ENCODE measurements around the gene ERGIC1.
A peak's percentile ranks its signal among the peaks of the same experiment; 100 is the strongest.

The ERGIC1 gene

DNA sequence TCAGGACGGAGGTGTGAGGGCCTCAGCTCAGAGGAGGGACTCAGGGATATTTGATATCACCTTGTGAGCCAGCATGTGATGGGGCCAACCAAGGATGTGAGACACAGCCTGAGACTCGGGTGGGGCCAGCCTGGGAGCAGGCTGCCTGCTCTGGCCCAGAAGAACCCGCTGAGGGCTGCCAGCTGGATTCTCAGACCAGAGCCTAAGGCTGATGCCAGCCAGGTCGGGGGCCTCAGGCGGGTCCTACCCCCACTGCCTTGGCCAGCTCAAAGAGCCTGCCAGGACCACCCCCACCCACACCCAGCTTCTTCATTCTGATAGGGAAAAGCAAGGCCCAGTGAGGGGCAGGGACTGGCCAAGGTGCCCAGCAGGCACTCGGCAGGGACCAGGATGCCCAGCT, 42.8 kb upstream of the ERGIC1 start:
- TF ChIP-seq EZH2phosphoT487 (IDR thresholded peaks at IDR 0.05; ENCODE audit: borderline replicate concordance), result no peak
- TF ChIP-seq, protein P1, sequence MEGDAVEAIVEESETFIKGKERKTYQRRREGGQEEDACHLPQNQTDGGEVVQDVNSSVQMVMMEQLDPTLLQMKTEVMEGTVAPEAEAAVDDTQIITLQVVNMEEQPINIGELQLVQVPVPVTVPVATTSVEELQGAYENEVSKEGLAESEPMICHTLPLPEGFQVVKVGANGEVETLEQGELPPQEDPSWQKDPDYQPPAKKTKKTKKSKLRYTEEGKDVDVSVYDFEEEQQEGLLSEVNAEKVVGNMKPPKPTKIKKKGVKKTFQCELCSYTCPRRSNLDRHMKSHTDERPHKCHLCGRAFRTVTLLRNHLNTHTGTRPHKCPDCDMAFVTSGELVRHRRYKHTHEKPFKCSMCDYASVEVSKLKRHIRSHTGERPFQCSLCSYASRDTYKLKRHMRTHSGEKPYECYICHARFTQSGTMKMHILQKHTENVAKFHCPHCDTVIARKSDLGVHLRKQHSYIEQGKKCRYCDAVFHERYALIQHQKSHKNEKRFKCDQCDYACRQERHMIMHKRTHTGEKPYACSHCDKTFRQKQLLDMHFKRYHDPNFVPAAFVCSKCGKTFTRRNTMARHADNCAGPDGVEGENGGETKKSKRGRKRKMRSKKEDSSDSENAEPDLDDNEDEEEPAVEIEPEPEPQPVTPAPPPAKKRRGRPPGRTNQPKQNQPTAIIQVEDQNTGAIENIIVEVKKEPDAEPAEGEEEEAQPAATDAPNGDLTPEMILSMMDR (conservative IDR thresholded peaks at IDR 0.05; ENCODE audit: low read length), result no peak
- Histone ChIP-seq H3F3A (ENCODE audit: low read depth) (no peaks in the 10 kb centered on the region), H3K27me3 (ENCODE audit: insufficient read depth, low read length, poor library complexity, severe bottlenecking) (no peaks in the 10 kb centered on the region), H3K36me3 (ENCODE audit: insufficient read depth, low read length) (no peaks in the 10 kb centered on the region), H3K4me3 (ENCODE audit: low read length, poor library complexity, severe bottlenecking) (no peak overlapping the region), H3K9me2 (replicated peaks; ENCODE audit: low read depth, low read length) (no peaks in the 10 kb centered on the region), H4K20me1 (ENCODE audit: insufficient read depth, low read length, poor library complexity, severe bottlenecking) (no peaks in the 10 kb centered on the region), H3K79me2 (ENCODE audit: insufficient read depth, low read length) (no peaks in the 10 kb centered on the region), H2AFZ (ENCODE audit: low read length) (no peak overlapping the region), H3K4me1 (ENCODE audit: insufficient read depth, low read length, poor library complexity, severe bottlenecking) (peaks cover 28% of the 10 kb centered on the region), H3K9me3 (ENCODE audit: insufficient read depth, low read depth, low read length) (no peaks in the 10 kb centered on the region), H3K9ac (ENCODE audit: low read depth, low read length, poor library complexity, severe bottlenecking) (no peak overlapping the region), H3K4me2 (ENCODE audit: low read depth, low read length, poor library complexity, severe bottlenecking) (no peak overlapping the region)

DNA sequence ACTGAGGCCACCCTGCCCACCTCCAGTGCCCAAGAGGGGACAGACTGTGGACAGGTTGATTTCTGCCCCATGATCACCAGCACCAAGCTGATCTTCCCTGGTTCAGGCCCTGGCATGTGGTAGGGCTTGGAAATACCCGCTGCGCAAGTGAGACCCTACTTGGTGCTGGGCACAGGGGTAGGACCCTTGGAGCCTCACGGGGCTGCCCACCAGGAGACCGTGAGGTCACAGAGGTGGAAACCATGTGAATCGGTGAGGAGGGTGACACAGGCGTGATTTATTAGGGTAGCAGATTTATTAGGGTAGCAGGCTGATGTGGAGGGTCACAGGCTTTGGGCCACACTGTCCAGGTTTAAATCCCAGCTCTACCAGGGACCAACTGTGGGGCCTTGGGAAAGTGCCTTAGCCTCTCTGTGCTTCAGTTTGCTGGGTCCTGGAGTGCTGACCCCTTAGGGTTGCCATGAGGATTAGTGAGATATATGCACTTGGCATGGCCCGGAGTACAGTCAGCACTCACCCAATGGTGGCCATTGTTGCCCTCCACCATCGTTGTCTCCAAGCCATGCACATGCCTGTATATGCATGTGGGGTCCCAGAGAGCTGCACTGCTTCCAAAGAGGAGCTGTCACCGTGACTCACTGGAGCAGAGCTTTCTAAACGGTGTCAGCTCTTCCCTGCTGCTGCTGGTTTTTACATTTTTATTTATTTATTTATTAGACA, 42.2 kb upstream of the ERGIC1 start:
- no peaks in the 10 kb centered on the region for H3K79me2 ChIP-seq (ENCODE audit: insufficient read depth, low read length)
- no peaks in the 10 kb centered on the region for H3F3A ChIP-seq (ENCODE audit: low read depth)
- H3K4me2 ChIP-seq (ENCODE audit: low read depth, low read length, poor library complexity, severe bottlenecking), result no peak overlapping the region
- no peak overlapping the region for H2AFZ ChIP-seq (ENCODE audit: low read length)
- H3K9me2 ChIP-seq (replicated peaks; ENCODE audit: low read depth, low read length), result no peaks in the 10 kb centered on the region
- H3K27me3 ChIP-seq (ENCODE audit: insufficient read depth, low read length, poor library complexity, severe bottlenecking), result no peaks in the 10 kb centered on the region
- H3K9me3 ChIP-seq (ENCODE audit: insufficient read depth, low read depth, low read length), result no peaks in the 10 kb centered on the region
- H3K4me1 ChIP-seq (ENCODE audit: insufficient read depth, low read length, poor library complexity, severe bottlenecking), result peaks cover 28% of the 10 kb centered on the region
- no peak overlapping the region for H3K4me3 ChIP-seq (ENCODE audit: low read length, poor library complexity, severe bottlenecking)
- no peak overlapping the region for H3K9ac ChIP-seq (ENCODE audit: low read depth, low read length, poor library complexity, severe bottlenecking)
- no peak for TF ChIP-seq EZH2phosphoT487 (IDR thresholded peaks at IDR 0.05; ENCODE audit: borderline replicate concordance)
- TF ChIP-seq, protein P1 (conservative IDR thresholded peaks at IDR 0.05; ENCODE audit: low read length), result no peak
- no peaks in the 10 kb centered on the region for H4K20me1 ChIP-seq (ENCODE audit: insufficient read depth, low read length, poor library complexity, severe bottlenecking)
- no peaks in the 10 kb centered on the region for H3K36me3 ChIP-seq (ENCODE audit: insufficient read depth, low read length)

DNA sequence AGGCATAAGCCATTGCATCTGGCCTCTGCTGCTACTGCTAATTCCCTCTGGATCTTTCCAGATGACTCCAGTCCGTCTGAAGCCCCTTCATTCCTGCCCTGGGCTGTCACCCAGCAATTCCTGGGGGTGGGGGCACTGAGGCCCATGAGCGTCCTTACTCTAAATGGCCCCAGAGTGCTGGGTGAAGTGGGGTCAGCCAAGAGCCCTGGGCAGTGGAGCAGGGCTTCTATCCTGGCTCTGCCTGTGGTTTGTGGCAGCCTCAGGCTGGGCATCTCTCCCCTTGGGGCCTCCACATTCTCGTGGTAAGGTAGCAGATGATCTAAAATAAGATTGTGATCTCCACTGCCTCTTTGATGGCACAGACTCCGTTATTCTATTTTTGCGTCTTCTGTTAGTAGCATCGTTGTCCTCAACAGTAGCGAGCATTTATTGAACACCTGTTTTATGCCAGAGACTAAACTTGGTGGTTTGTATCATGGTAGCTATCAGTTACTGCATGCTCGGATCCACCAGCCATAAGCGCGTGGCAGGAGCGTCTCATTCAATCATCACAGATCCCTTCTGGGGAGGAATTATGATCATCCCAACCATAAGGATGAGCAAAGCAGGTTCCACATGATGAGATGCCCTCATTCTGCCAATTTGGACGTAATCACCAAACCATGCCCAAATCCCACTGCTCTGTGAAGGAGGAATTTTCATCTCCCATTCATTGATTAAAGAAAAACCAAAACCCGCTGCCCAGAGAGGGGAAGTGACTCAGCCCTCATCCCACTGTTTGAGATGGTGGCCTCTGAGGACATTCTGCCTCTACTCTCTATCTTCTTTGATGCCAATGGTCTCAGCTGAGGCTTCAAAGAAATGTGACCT, 41.1 kb upstream of the ERGIC1 start:
- Histone ChIP-seq H3K9ac (ENCODE audit: low read depth, low read length, poor library complexity, severe bottlenecking) (peak overlapping the region; percentile 18), H3F3A (ENCODE audit: low read depth) (no peaks in the 10 kb centered on the region), H3K9me2 (replicated peaks; ENCODE audit: low read depth, low read length) (no peaks in the 10 kb centered on the region), H3K9me3 (ENCODE audit: insufficient read depth, low read depth, low read length) (no peaks in the 10 kb centered on the region), H3K27me3 (ENCODE audit: insufficient read depth, low read length, poor library complexity, severe bottlenecking) (no peaks in the 10 kb centered on the region), H3K4me2 (ENCODE audit: low read depth, low read length, poor library complexity, severe bottlenecking) (peak overlapping the region; percentile 31), H4K20me1 (ENCODE audit: insufficient read depth, low read length, poor library complexity, severe bottlenecking) (no peaks in the 10 kb centered on the region), H3K36me3 (ENCODE audit: insufficient read depth, low read length) (no peaks in the 10 kb centered on the region), H3K4me1 (ENCODE audit: insufficient read depth, low read length, poor library complexity, severe bottlenecking) (peaks cover 28% of the 10 kb centered on the region), H3K4me3 (ENCODE audit: low read length, poor library complexity, severe bottlenecking) (no peak overlapping the region), H2AFZ (ENCODE audit: low read length) (no peak overlapping the region), H3K79me2 (ENCODE audit: insufficient read depth, low read length) (no peaks in the 10 kb centered on the region)
- TF ChIP-seq EZH2phosphoT487 (IDR thresholded peaks at IDR 0.05; ENCODE audit: borderline replicate concordance), result no peak
- TF ChIP-seq, protein P1 (conservative IDR thresholded peaks at IDR 0.05; ENCODE audit: low read length), result no peak
